Loucy (cell line): ENCODE measurements around the gene NSD1.

Experiments used
- EZH2phosphoT487 ChIP-seq: fragments of 200-600 bp; IDR thresholded peaks from 2 replicates; pipeline ENCODE4 v1.6.1; 2018; ENCODE audit warnings: antibody characterized with exemption, mild to moderate bottlenecking, moderate library complexity, borderline replicate concordance
- TF ChIP-seq, protein P1 (sequence below): fragments of 200-600 bp; sonication (generic); conservative IDR thresholded peaks from 2 replicates; pipeline ENCODE4 v1.5.1; 2014; ENCODE audit warnings: mild to moderate bottlenecking, antibody characterized with exemption, low read length

DNA sequence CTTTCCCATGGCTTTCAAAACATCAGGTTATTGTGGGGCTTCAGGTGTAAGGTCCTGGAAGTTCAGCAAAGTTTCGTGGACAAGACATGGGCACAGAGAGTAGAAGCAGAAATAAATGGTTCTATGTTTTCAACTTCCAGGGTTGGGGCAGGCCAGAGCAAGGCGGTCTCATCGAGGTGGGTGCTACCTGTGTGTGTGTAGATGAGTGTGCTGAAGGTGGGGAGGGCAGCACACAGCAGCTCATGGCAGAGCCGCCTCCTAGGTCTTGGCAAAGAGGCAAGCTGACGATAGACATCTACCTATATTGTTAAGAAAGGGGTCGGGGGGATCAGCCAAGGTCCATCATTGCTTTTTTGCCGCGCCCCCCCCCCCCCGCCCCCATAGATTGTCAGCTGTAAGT lies 166.1 kb downstream of the NSD1 start:
- TF ChIP-seq, protein P1, sequence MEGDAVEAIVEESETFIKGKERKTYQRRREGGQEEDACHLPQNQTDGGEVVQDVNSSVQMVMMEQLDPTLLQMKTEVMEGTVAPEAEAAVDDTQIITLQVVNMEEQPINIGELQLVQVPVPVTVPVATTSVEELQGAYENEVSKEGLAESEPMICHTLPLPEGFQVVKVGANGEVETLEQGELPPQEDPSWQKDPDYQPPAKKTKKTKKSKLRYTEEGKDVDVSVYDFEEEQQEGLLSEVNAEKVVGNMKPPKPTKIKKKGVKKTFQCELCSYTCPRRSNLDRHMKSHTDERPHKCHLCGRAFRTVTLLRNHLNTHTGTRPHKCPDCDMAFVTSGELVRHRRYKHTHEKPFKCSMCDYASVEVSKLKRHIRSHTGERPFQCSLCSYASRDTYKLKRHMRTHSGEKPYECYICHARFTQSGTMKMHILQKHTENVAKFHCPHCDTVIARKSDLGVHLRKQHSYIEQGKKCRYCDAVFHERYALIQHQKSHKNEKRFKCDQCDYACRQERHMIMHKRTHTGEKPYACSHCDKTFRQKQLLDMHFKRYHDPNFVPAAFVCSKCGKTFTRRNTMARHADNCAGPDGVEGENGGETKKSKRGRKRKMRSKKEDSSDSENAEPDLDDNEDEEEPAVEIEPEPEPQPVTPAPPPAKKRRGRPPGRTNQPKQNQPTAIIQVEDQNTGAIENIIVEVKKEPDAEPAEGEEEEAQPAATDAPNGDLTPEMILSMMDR, result no peak
- TF ChIP-seq EZH2phosphoT487, result no peak
